Spleen (tissue), 11 donors: ENCODE measurements around the gene ITPK1. TPM values are rescaled to one million over a fixed set of nuclear protein-coding genes. Genes with fewer than 3 reads are reported as not detected.

ENCODE experiments used
- DNase-seq: peaks from one replicate; pipeline ENCODE4 v3.0.0-alpha.2; 2020
- H3K27ac ChIP-seq, 8 donors: fragments of 200-600 bp; sonication (generic) in 7 of 8; 1 replicate in 4 of 8; 2 replicates in 4 of 8; pipeline versions ENCODE4 v1.5.0 to v1.8.0; 2016 to 2021; ENCODE audit warnings: inconsistent platforms in 4 of 8, mild to moderate bottlenecking in 4 of 8, moderate library complexity in 1 of 8
- H3K27me3 ChIP-seq, 7 donors: fragments of 200-600 bp; sonication (generic) in 6 of 7; replicated peaks in 1 of 7; 1 replicate in 4 of 7; 2 replicates in 3 of 7; pipeline versions ENCODE4 v1.5.0 to v1.8.0; 2016 to 2021; ENCODE audit warnings: inconsistent platforms in 3 of 7, mild to moderate bottlenecking in 1 of 7
- H3K36me3 ChIP-seq, 6 donors: fragments of 200-600 bp; sonication (generic) in 5 of 6; 1 replicate in 4 of 6; 2 replicates in 2 of 6; pipeline versions ENCODE4 v1.5.0 to v1.8.0; 2016 to 2021; ENCODE audit warnings: inconsistent platforms in 2 of 6
- H3K4me1 ChIP-seq, 6 donors: fragments of 200-600 bp; sonication (generic) in 5 of 6; 1 replicate in 3 of 6; 2 replicates in 3 of 6; pipeline versions ENCODE4 v1.5.0 to v1.8.0; 2016 to 2021; ENCODE audit warnings: inconsistent platforms in 3 of 6
- H3K4me3 ChIP-seq, 8 donors: fragments of 200-600 bp; sonication (generic) in 7 of 8; 1 replicate in 4 of 8; 2 replicates in 4 of 8; pipeline versions ENCODE4 v1.5.0 to v1.8.0; 2016 to 2021; ENCODE audit warnings: inconsistent platforms in 4 of 8, mild to moderate bottlenecking in 4 of 8, moderate library complexity in 2 of 8
- H3K9me3 ChIP-seq, 8 donors: fragments of 200-600 bp; sonication (generic) in 7 of 8; 1 replicate in 4 of 8; 2 replicates in 4 of 8; pipeline versions ENCODE4 v1.5.0 to v1.8.0; 2016 to 2021; ENCODE audit warnings: inconsistent platforms in 4 of 8
- CTCF ChIP-seq, 11 experiments: fragments of 200-600 bp in 7 of 11; fragments of 450-650 bp in 4 of 11; sonication (generic) in 4 of 11; IDR thresholded peaks in 8 of 11; conservative IDR thresholded peaks in 3 of 11; 1 replicate in 7 of 11; 2 replicates in 4 of 11; pipeline versions ENCODE4 v1.4.0 to v1.8.0; 2016 to 2021; ENCODE audit warnings: antibody characterized with exemption in 11 of 11, inconsistent platforms in 4 of 11, mild to moderate bottlenecking in 1 of 11
- POLR2A ChIP-seq, 3 donors: fragments of 450-650 bp; IDR thresholded peaks; one replicate each; pipeline ENCODE4 v1.5.1; 2017; ENCODE audit warnings: antibody characterized with exemption in 3 of 3, mild to moderate bottlenecking in 1 of 3
- POLR2AphosphoS5 ChIP-seq, 3 donors: sonication (generic); formaldehyde crosslinking; IDR thresholded peaks; one replicate each; pipeline ENCODE4 v1.5.1; 2017; ENCODE audit warnings: antibody characterized with exemption in 3 of 3
- WGBS, 5 donors: extraction: QIAGEN DNeasy Blood & Tissue Kit in 3 of 5; methylation state at CpG; one replicate each; pipeline versions ENCODE4 v1.1.5 to v1.1.7; 2013 to 2018; 5-methylcytosine and 5-hydroxymethylcytosine counted together
- intact Hi-C: fragments of 100-400 bp; cut with DNase I; formaldehyde crosslinking; loops from one replicate; pipeline ENCODE4 v1.15.0; 2023; ENCODE audit warnings: low total_unique reads
- polyA plus RNA-seq, 3 donors: library from polyadenylated mRNA; stranded (reverse); fragments of 200-250 nt; gene quantifications; one replicate each; pipeline ENCODE4 v1.2.1, GENCODE V29; 2013
- total RNA-seq, 7 donors: library from RNA; depleted of rRNA in 3 of 7; stranded (reverse); fragments of >200 nt in 3 of 7; fragmentation: NEBNext Ultra II Directional in 4 of 7; extraction: Animal tissue kit (Norgen Biotek cat#: 25700) in 4 of 7; gene quantifications; one replicate each; pipeline versions ENCODE4 v1.1.0 to v1.2.1, GENCODE V29; 2016 to 2021
- donor health status: healthy with polysubstance abuse.
- donor health status: DM: no; HTN: no; CAD: no; lungs with moderate emphysema.
- donor health status: DM: no; HTN: no; CAD: no.
- donor health status: Bipolar disorder and iron deficiency.
- donor health status: healthy.
- donor health status: DM: no; HTN: no; CAD: no.
- donor health status: DM: yes; HTN: yes; CAD: no.

ITPK1 gene
- total and polyA plus RNA-seq, 10 donors: 22.9 to 123 (median 68.0) TPM

- intact Hi-C loops: no loop called here
- no peaks in the 10 kb centered on the region for H3K9me3 ChIP-seq
- H3K4me3 ChIP-seq: no peak overlapping the region
- H3K27ac ChIP-seq: peak overlapping the region in 2 of 8 donors; percentile 22 to 45
- WGBS, 5 donors: 17 to 54% (median 26%) methylated on average over 3 of the region's 3 CpGs
- H3K36me3 ChIP-seq: no peaks in the 10 kb centered on the region
- no peaks in the 10 kb centered on the region for H3K27me3 ChIP-seq
- peaks cover 0 to 36% (median 12%) of the 10 kb centered on the region in 6 donors for H3K4me1 ChIP-seq
- no peak for DNase-seq
- TF ChIP-seq POLR2AphosphoS5 (IDR thresholded peaks at IDR 0.05) (no peak), CTCF (IDR thresholded peaks at IDR 0.05 in 8 of 11, conservative IDR thresholded peaks at IDR 0.05 in 3 of 11) (no peak), POLR2A (IDR thresholded peaks at IDR 0.05) (no peak)
Measured at GRCh38 chr14:93128725-93129459, 13.2 kb upstream of the ITPK1 start.

GRCh38 chr14:93126111-93126510, 10.4 kb upstream of the ITPK1 start:
- no peaks in the 10 kb centered on the region for H3K27me3 ChIP-seq
- TF ChIP-seq POLR2AphosphoS5 (IDR thresholded peaks at IDR 0.05) (no peak), CTCF (IDR thresholded peaks at IDR 0.05 in 8 of 11, conservative IDR thresholded peaks at IDR 0.05 in 3 of 11) (no peak)
- no peak overlapping the region for H3K4me3 ChIP-seq
- WGBS, 5 donors: 78 to 93% (median 81%) methylated on average over 9 of the region's 9 CpGs
- H3K36me3 ChIP-seq: no peaks in the 10 kb centered on the region
- no peak overlapping the region for H3K27ac ChIP-seq
- DNase-seq: no peak
- intact Hi-C loops: no loop called here
- H3K9me3 ChIP-seq: no peaks in the 10 kb centered on the region
- peaks cover 0 to 18% (median 4%) of the 10 kb centered on the region in 6 donors for H3K4me1 ChIP-seq

- H3K4me3 ChIP-seq: no peak overlapping the region
- H3K4me1 ChIP-seq: peaks cover 0 to 13% (median 1%) of the 10 kb centered on the region in 6 donors
- 85 to 95% (median 93%) methylated on average over 6 of the region's 6 CpGs for WGBS, 5 donors
- TF ChIP-seq POLR2AphosphoS5 (IDR thresholded peaks at IDR 0.05) (no peak), POLR2A (IDR thresholded peaks at IDR 0.05) (no peak), CTCF (IDR thresholded peaks at IDR 0.05 in 8 of 11, conservative IDR thresholded peaks at IDR 0.05 in 3 of 11) (no peak)
- H3K27me3 ChIP-seq: no peaks in the 10 kb centered on the region
- no peak for DNase-seq
- H3K36me3 ChIP-seq: no peaks in the 10 kb centered on the region
- intact Hi-C loops: no loop called here
- no peaks in the 10 kb centered on the region for H3K9me3 ChIP-seq
- no peak overlapping the region for H3K27ac ChIP-seq
Measured at GRCh38 chr14:93122826-93123225, 7.1 kb upstream of the ITPK1 start.

- whole genome bisulfite sequencing, 5 donors: 58 to 71% (median 64%) methylated on average over 5 of the region's 5 CpGs
- no peak overlapping the region for H3K4me3 ChIP-seq
- intact Hi-C loops: no loop called here
- H3K27me3 ChIP-seq: no peaks in the 10 kb centered on the region
- H3K4me1 ChIP-seq: peaks cover 0 to 23% (median 10%) of the 10 kb centered on the region in 6 donors
- no peak overlapping the region for H3K27ac ChIP-seq
- TF ChIP-seq POLR2AphosphoS5 (IDR thresholded peaks at IDR 0.05) (no peak), POLR2A (IDR thresholded peaks at IDR 0.05) (no peak), CTCF (IDR thresholded peaks at IDR 0.05 in 8 of 11, conservative IDR thresholded peaks at IDR 0.05 in 3 of 11) (no peak)
- no peaks in the 10 kb centered on the region for H3K36me3 ChIP-seq
- no peaks in the 10 kb centered on the region for H3K9me3 ChIP-seq
- DNase-seq: no peak
Measured at GRCh38 chr14:93121030-93121834, 5.5 kb upstream of the ITPK1 start.
